WERI-Rb-1 (cell line): ENCODE results near the gene G0S2.

Source experiments
- DNase-seq: peaks from one replicate; pipeline ENCODE4 v3.0.0-alpha.2; 2020
- H3K27ac ChIP-seq: fragments of 250-450 bp; sonication (Bioruptor Pico); 2 replicates; pipeline ENCODE4 v1.5.1; 2020; ENCODE audit warnings: mild to moderate bottlenecking, moderate library complexity
- H3K27me3 ChIP-seq: fragments of 250-450 bp; sonication (Bioruptor Pico); 2 replicates; pipeline ENCODE4 v1.5.1; 2021; ENCODE audit warnings: mild to moderate bottlenecking, low read depth, moderate library complexity; ENCODE audit not compliant: insufficient read depth, severe bottlenecking
- H3K36me3 ChIP-seq: fragments of 250-450 bp; sonication (Bioruptor Pico); 2 replicates; pipeline ENCODE4 v1.5.1; 2020; ENCODE audit warnings: mild to moderate bottlenecking, moderate library complexity
- H3K4me3 ChIP-seq: 2 replicates; pipeline ENCODE4 v1.5.1; 2011; ENCODE audit warnings: low read depth, mild to moderate bottlenecking, control low read depth, low read length
- H3K9me3 ChIP-seq: fragments of 250-450 bp; sonication (Bioruptor Pico); 2 replicates; pipeline ENCODE4 v1.5.1; 2021; ENCODE audit warnings: mild to moderate bottlenecking, moderate library complexity; ENCODE audit not compliant: severe bottlenecking
- TF ChIP-seq, protein P1 (sequence below): IDR thresholded peaks from 2 replicates; pipeline ENCODE4 v1.5.1; 2011; ENCODE audit warnings: low read depth, mild to moderate bottlenecking, control low read depth, inconsistent platforms, low read length

Gene G0S2

GRCh38 chr1:209628618-209629299 lies 46.5 kb upstream of the G0S2 start:
- H3K27me3 ChIP-seq, result peaks cover 77% of the 10 kb centered on the region
- DNase-seq, result no peak
- H3K27ac ChIP-seq, result no peak overlapping the region
- H3K9me3 ChIP-seq, result no peaks in the 10 kb centered on the region
- TF ChIP-seq, protein P1, sequence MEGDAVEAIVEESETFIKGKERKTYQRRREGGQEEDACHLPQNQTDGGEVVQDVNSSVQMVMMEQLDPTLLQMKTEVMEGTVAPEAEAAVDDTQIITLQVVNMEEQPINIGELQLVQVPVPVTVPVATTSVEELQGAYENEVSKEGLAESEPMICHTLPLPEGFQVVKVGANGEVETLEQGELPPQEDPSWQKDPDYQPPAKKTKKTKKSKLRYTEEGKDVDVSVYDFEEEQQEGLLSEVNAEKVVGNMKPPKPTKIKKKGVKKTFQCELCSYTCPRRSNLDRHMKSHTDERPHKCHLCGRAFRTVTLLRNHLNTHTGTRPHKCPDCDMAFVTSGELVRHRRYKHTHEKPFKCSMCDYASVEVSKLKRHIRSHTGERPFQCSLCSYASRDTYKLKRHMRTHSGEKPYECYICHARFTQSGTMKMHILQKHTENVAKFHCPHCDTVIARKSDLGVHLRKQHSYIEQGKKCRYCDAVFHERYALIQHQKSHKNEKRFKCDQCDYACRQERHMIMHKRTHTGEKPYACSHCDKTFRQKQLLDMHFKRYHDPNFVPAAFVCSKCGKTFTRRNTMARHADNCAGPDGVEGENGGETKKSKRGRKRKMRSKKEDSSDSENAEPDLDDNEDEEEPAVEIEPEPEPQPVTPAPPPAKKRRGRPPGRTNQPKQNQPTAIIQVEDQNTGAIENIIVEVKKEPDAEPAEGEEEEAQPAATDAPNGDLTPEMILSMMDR, result no peak
- H3K36me3 ChIP-seq, result no peaks in the 10 kb centered on the region
- no peak overlapping the region for H3K4me3 ChIP-seq

DNA sequence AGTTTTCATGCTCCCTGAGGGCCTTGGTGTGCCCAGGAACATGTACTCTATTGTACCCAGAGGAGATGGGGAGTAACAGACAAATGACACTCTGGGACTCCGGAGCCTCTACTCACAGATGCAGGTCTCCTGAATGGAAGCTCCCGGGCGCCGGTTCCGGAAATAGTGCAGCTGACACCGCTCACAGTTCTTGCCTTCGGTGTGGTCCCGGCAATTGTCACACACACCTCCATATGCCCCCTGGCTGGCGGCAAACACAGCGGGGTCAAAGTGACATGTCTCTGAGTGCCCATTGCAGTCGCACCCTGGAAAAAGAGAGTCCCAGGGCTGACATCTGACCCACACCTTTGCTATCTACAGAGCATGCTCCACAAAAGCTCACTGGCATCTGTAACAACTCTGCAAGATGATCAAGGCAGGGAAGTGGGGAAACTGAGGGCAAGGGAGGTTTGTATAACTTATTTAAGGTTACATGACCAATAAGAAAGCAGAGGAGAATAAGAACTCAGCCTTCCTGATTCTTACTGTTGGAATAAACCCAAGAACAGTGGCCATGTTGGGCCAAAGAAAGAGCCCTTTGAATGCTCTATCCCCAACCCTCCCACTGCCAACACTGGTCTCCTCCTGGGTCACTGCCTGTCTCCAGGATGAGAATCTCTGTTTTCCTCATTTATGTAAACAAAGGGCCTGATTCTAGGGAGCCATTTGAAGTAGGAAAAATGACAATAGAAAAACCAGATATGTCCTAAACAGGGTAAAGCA lies 45.4 kb upstream of the G0S2 start:
- TF ChIP-seq, protein P1, result no peak
- H3K27ac ChIP-seq, result no peak overlapping the region
- peaks cover 72% of the 10 kb centered on the region for H3K27me3 ChIP-seq
- no peaks in the 10 kb centered on the region for H3K9me3 ChIP-seq
- H3K4me3 ChIP-seq, result no peak overlapping the region
- no peaks in the 10 kb centered on the region for H3K36me3 ChIP-seq
- DNase-seq, result no peak

DNA sequence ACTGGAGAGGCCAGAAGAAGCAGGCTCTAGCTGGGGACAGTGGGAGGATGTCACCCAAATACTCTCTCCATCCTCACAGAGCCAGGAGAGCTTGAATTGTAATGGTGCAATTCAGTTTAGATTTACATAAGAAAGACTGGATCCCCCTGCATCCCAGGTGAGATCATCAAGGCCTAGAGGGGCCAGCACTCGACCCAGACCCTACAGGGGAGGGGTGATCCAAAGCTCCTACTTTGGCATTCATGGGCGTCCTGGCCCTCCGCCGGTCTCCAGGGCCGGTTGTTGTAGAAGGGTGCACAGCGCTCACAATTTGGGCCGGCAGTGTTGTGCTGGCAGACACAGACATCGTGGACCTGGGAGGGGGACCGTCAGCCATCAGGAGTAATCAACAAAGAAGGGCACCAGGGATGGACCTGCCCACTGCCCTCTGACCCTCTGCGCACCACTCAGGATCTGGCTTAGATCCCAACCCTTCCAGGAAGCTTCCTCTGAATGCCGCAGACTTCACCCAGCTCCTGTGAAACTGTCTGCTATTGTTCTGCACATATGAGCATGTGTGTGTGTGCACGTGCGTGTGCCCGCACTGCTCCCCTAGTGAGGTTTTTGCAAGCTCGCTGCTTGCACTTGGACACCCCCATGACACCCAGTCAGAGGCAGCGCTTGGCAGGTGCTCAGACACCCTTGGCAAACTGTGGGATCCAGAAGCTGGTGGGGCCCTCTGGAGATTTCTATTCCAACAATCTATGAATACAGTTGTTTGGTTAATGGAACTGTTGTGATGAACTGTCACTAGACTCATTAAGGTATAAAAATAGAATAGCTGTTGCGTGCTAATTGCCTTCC lies 44.6 kb upstream of the G0S2 start:
- TF ChIP-seq, protein P1, result no peak
- DNase-seq, result no peak
- no peaks in the 10 kb centered on the region for H3K36me3 ChIP-seq
- no peak overlapping the region for H3K27ac ChIP-seq
- no peaks in the 10 kb centered on the region for H3K9me3 ChIP-seq
- H3K27me3 ChIP-seq, result peaks cover 73% of the 10 kb centered on the region
- H3K4me3 ChIP-seq, result no peak overlapping the region

- no peaks in the 10 kb centered on the region for H3K36me3 ChIP-seq
- H3K27me3 ChIP-seq, result peaks cover 74% of the 10 kb centered on the region
- H3K27ac ChIP-seq, result no peak overlapping the region
- H3K9me3 ChIP-seq, result no peaks in the 10 kb centered on the region
- no peak for DNase-seq
- TF ChIP-seq, protein P1, result no peak
- no peak overlapping the region for H3K4me3 ChIP-seq
Measured at GRCh38 chr1:209633335-209633997, 41.7 kb upstream of the G0S2 start.

DNA sequence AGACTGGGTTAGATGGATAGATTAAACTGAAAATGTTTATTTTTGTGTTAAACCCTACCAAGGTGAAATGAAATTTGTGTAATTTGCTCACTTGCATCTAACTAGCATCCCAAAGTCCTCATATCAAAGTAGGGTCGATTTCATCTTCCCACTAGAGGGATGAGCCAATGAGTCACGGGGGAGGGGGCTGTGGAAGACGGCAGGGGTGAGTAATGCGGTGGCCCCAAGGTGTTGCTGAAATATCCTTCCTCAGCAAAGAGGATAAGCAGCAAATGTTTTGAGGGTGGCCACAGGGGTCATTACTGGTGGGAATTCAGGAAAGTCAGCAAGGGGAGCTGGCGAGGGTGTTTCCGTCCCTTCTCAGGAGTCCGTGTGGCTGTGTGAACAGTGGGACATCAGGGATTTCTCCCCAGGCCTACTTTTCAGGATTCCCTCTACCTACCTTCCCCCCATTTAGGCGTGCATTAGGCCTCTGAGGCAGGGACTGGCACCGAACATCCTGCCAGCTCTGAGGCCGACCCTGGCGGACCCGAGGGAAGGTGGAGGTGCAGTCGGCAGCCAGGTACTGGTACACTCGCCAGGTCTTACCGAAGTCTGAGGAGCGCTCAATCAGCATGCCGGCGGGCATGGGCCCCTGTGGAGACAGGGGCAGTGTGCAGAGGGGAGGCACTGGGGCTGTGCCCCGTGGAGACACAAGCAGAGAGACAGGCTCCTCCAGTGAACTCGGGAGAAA lies 41.0 kb upstream of the G0S2 start:
- Histone ChIP-seq H3K27ac (no peak overlapping the region), H3K27me3 (peaks cover 70% of the 10 kb centered on the region), H3K4me3 (no peak overlapping the region), H3K9me3 (no peaks in the 10 kb centered on the region), H3K36me3 (no peaks in the 10 kb centered on the region)
- DNase-seq, result no peak
- TF ChIP-seq, protein P1, result no peak
